Adrenal gland (tissue), 12 donors: ENCODE data around the gene KCNAB2. TPM values are rescaled to one million over a fixed set of nuclear protein-coding genes. Genes with fewer than 3 reads are reported as not detected.

ENCODE experiments used
- DNase-seq, 7 donors: peaks; one replicate each; pipeline ENCODE4 v3.0.0-alpha.2; 2019 to 2020
- H3K27ac ChIP-seq, 5 donors: fragments of 200-600 bp; sonication (generic) in 4 of 5; 1 replicate in 3 of 5; 2 replicates in 2 of 5; pipeline versions ENCODE4 v1.5.1 to v1.8.0; 2016 to 2020; ENCODE audit warnings: mild to moderate bottlenecking in 1 of 5
- H3K27me3 ChIP-seq: fragments of 200-600 bp; 2 replicates; pipeline ENCODE4 v1.8.0; 2021
- H3K36me3 ChIP-seq, 2 donors: fragments of 200-600 bp; replicated peaks in 1 of 2; 1 replicate in 1 of 2; 2 replicates in 1 of 2; pipeline versions ENCODE4 v1.5.1 to v1.8.0; 2018 to 2022
- H3K4me1 ChIP-seq, 2 donors: fragments of 200-600 bp; replicated peaks in 1 of 2; 1 replicate in 1 of 2; 2 replicates in 1 of 2; pipeline versions ENCODE4 v1.5.1 to v1.8.0; 2018 to 2021
- H3K4me3 ChIP-seq, 4 donors: fragments of 200-600 bp; sonication (generic) in 3 of 4; one replicate each; pipeline ENCODE4 v1.5.1; 2016 to 2018
- H3K9me3 ChIP-seq, 3 donors: fragments of 200-600 bp; sonication (generic) in 1 of 3; replicated peaks in 1 of 3; 1 replicate in 2 of 3; 2 replicates in 1 of 3; pipeline versions ENCODE4 v1.5.1 to v1.8.0; 2016 to 2021
- POLR2A ChIP-seq, 2 donors: fragments of 450-650 bp; IDR thresholded peaks; one replicate each; pipeline ENCODE4 v1.6.1; 2017; ENCODE audit warnings: antibody characterized with exemption in 2 of 2, mild to moderate bottlenecking in 2 of 2, moderate library complexity in 1 of 2
- WGBS, 4 donors: extraction: QIAGEN DNeasy Blood & Tissue Kit in 2 of 4; methylation state at CpG; one replicate each; pipeline versions ENCODE4 v1.1.5 to v1.1.7; 2013 to 2017; 5-methylcytosine and 5-hydroxymethylcytosine counted together
- intact Hi-C, 2 donors: fragments of 100-400 bp; cut with DNase I; formaldehyde crosslinking; loops; one replicate each; pipeline versions ENCODE4 v1.14.1 to v1.15.0; 2022 to 2023
- polyA plus RNA-seq, 3 donors: library from polyadenylated mRNA; stranded (reverse); fragments of 200-250 nt in 2 of 3; fragments of 350-450 nt in 1 of 3; fragmentation: Illumina TruSeq in 1 of 3; extraction: RNeasy Lipid Tissue Mini Kit (QIAGEN cat#74804) in 1 of 3; gene quantifications; one replicate each; pipeline ENCODE4 v1.2.3, GENCODE V29; 2013 to 2014
- total RNA-seq, 9 donors: library from RNA; depleted of rRNA in 4 of 9; stranded (reverse); fragments of >200 nt in 4 of 9; fragments of 120-200 nt in 1 of 9; fragmentation: NEBNext Ultra II Directional in 1 of 9; extraction: Animal tissue kit (Norgen Biotek cat#: 25700) in 1 of 9; gene quantifications; one replicate each; pipeline versions ENCODE4 v1.1.0 to v1.2.4, GENCODE V29; 2013 to 2023
- TF ChIP-seq, protein P1 (sequence below), 6 experiments: fragments of 450-650 bp in 4 of 6; fragments of 200-600 bp in 2 of 6; sonication (generic) in 1 of 6; IDR thresholded peaks; 1 replicate in 5 of 6; 2 replicates in 1 of 6; pipeline versions ENCODE4 v1.5.1 to v1.8.0; 2016 to 2021; ENCODE audit warnings: antibody characterized with exemption in 6 of 6, mild to moderate bottlenecking in 2 of 6, moderate library complexity in 1 of 6
- donor health status: healthy with polysubstance abuse.
- donor health status: Bipolar disorder and iron deficiency.
- donor health status: DM: yes; HTN: yes; CAD: no.
- donor health status: DM: no; HTN: no; CAD: no.
- donor health status: DM: no; HTN: no; CAD: no.
- donor health status: DM: yes; HTN: yes; CAD: no.

KCNAB2 gene
- total and polyA plus RNA-seq, 12 donors: 2.2 to 48.0 (median 16.8) TPM

DNA sequence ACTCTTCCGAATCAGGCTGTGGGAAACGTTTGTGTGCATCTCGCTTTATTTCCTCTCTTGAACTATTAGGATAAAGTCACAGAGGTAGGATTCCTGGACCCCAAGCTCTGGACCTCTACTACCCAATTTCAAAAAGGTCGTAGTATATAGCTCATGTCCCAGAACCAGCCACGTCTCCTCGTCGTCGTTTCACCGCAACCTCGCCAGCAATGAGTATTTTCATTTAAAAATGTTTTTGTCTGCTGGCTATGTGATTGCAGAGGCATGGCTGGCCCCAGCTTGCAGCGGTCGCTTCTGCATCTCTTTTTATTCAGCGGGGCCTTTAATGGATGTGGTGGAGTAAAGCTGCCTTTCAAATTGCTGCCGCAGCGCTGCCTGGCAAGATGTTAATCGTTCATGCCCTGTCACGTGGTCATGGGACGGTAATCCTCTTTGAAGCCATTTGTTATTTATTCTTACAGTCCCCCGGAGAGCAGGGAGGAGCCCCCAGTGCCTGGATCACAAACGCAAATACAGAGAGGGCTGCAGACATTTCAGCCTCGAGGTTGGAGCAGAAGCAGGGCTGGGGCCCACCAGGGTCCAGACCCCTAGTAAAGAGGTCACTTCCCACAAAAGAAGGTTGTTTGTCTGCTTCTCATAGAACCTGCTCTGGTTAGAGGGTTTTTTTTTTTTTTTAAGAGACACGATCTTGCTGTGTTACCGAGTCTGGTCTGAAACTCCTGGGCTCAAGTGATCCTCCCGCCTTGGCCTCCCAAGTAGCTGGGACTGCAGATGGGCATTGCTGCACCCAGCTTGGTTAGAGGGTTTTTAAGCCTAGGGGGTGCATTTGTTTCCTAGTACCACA is 41.9 kb upstream of the KCNAB2 start:
- intact Hi-C loops: no loop called here
- peak in 2 of 7 donors; percentile 3 to 72 for DNase-seq
- H3K9me3 ChIP-seq: no peaks in the 10 kb centered on the region
- no peaks in the 10 kb centered on the region for H3K36me3 ChIP-seq
- 83 to 88% (median 85%) methylated on average over 22 to 24 of the region's 24 CpGs for WGBS, 4 donors
- H3K27me3 ChIP-seq: no peaks in the 10 kb centered on the region
- H3K27ac ChIP-seq: peak overlapping the region in 1 of 5 donors; percentile 50
- TF ChIP-seq, protein P1, sequence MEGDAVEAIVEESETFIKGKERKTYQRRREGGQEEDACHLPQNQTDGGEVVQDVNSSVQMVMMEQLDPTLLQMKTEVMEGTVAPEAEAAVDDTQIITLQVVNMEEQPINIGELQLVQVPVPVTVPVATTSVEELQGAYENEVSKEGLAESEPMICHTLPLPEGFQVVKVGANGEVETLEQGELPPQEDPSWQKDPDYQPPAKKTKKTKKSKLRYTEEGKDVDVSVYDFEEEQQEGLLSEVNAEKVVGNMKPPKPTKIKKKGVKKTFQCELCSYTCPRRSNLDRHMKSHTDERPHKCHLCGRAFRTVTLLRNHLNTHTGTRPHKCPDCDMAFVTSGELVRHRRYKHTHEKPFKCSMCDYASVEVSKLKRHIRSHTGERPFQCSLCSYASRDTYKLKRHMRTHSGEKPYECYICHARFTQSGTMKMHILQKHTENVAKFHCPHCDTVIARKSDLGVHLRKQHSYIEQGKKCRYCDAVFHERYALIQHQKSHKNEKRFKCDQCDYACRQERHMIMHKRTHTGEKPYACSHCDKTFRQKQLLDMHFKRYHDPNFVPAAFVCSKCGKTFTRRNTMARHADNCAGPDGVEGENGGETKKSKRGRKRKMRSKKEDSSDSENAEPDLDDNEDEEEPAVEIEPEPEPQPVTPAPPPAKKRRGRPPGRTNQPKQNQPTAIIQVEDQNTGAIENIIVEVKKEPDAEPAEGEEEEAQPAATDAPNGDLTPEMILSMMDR (IDR thresholded peaks at IDR 0.05): no peak
- no peak for TF ChIP-seq POLR2A (IDR thresholded peaks at IDR 0.05)
- peaks cover 7 to 17% of the 10 kb centered on the region in 2 donors for H3K4me1 ChIP-seq
- H3K4me3 ChIP-seq: no peak overlapping the region

DNA sequence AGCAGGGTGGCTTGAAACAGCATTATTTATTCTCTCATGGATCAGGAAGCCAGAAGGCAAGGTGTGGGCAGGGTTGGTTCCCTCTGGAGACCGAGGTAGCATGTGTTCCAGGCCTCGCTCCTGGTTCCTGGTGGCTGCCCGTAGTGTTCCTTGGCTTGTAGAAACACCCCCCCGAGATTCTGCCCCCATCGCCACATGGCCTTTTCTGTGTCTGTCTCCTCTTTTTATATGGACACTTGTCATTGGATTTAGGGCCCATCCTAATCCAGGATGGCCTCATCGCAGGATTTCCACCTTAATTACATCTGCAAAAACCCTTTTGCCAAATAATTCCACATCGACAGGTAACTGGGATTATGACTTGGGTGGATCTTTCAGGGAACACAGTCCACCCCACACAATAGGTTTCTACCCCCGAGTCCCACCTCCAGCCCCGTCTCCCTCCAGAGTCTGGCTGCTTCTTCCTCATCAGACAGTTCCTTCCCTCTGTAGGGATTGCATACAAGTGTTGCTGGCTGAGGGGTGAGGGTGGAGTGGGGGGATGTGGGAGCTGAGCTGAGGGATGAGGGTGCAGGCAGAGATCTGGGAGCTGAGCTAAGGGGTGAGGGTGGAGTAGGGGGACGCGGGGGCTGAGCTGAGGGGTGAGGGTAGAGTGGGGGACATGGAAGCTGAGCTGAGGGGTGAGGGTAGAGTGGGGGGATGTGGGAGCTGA is 41.1 kb upstream of the KCNAB2 start:
- H3K27me3 ChIP-seq: no peaks in the 10 kb centered on the region
- WGBS, 4 donors: 91 to 95% (median 93%) methylated on average over 9 to 11 of the region's 11 CpGs
- no peaks in the 10 kb centered on the region for H3K9me3 ChIP-seq
- H3K27ac ChIP-seq: no peak overlapping the region
- TF ChIP-seq POLR2A (IDR thresholded peaks at IDR 0.05): no peak
- TF ChIP-seq, protein P1 (IDR thresholded peaks at IDR 0.05): no peak
- no peaks in the 10 kb centered on the region for H3K36me3 ChIP-seq
- H3K4me3 ChIP-seq: no peak overlapping the region
- intact Hi-C loops: no loop called here
- DNase-seq: peak in 2 of 7 donors; percentile 4
- H3K4me1 ChIP-seq: peaks cover 7 to 17% of the 10 kb centered on the region in 2 donors

DNA sequence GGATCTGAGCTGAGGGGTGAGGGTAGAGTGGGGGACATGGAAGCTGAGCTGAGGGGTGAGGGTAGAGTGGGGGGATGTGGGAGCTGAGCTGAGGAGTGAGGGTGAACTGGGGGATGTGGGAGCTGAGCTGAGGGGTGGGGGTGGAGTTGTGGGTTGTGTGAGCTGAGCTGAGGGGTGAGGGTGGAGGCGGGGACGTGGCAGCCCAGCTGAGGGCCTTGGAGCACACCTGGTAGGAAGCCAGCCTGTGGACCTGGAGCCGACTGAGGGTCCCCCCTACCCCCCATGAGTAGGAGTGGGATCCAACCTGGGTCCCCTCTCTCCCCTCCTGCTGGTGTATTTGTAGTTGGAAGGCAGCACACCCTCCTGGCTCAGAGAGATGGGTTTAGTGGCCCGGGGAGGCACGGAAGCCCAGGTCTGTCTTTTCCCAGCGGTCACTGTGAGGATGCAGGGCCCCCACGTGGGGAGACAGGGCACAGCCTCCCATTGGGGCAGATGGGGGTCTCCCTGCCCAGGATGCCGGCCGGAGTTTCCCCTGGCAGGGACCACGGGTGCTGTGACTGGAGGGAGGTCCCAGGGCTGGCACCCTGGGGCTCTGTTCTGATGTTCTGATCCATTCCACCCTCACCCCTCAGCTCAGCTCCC is 40.3 kb upstream of the KCNAB2 start:
- Histone ChIP-seq H3K27ac (no peak overlapping the region), H3K9me3 (no peaks in the 10 kb centered on the region), H3K4me3 (no peak overlapping the region), H3K36me3 (no peaks in the 10 kb centered on the region), H3K27me3 (no peaks in the 10 kb centered on the region), H3K4me1 (peaks cover 7 to 17% of the 10 kb centered on the region in 2 donors)
- peak in 2 of 7 donors; percentile 10 to 36 for DNase-seq
- intact Hi-C loops: no loop called here
- TF ChIP-seq, protein P1 (IDR thresholded peaks at IDR 0.05): no peak
- TF ChIP-seq POLR2A (IDR thresholded peaks at IDR 0.05): no peak
- 76 to 90% (median 83%) methylated on average over 3 to 10 of the region's 10 CpGs for WGBS, 4 donors

DNA sequence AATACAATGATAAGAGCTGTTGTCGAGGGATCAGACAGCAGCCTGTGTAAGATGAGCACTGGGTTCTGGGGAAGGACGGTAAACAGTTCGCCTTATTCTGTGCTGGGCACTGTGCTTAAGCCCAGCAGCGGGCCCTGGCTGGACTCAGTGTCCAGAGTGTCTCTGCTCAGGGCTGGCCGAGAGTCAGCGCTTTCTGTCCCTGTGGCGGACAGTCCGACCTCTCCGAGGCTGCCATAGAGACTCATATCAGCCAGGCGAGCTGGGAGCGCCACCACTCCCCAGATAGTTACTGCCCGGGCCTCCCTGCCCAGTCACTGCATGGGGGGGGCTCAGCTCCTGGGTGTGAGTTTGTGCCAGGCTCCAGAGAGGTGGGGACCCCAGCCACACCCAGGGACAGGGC is 38.8 kb upstream of the KCNAB2 start:
- TF ChIP-seq, protein P1 (IDR thresholded peaks at IDR 0.05): no peak
- TF ChIP-seq POLR2A (IDR thresholded peaks at IDR 0.05): no peak
- Histone ChIP-seq H3K4me3 (no peak overlapping the region), H3K27me3 (no peaks in the 10 kb centered on the region), H3K9me3 (no peaks in the 10 kb centered on the region), H3K36me3 (no peaks in the 10 kb centered on the region), H3K27ac (no peak overlapping the region), H3K4me1 (peaks cover 7 to 14% of the 10 kb centered on the region in 2 donors)
- peak in 1 of 7 donors; percentile 4 for DNase-seq
- 78 to 94% (median 87%) methylated on average over 3 to 12 of the region's 12 CpGs for WGBS, 4 donors
- intact Hi-C loops: no loop called here
